H9 (cell line): ENCODE results near the gene PDS5B. TPM values are rescaled to one million over a fixed set of nuclear protein-coding genes. Genes with fewer than 3 reads are reported as not detected.

Source experiments
- DNase-seq: peaks from one replicate; pipeline ENCODE4 v3.0.0-alpha.2; 2017
- H2AFZ ChIP-seq: one replicate; pipeline ENCODE4 v1.6.1; 2013; ENCODE audit warnings: mild to moderate bottlenecking, low read length, control low read depth, moderate library complexity
- H2AK5ac ChIP-seq: 2 replicates; pipeline ENCODE4 v1.6.1; 2013; ENCODE audit warnings: low read length, control low read depth, mixed read lengths; ENCODE audit not compliant: insufficient read length
- H2BK120ac ChIP-seq: one replicate; pipeline ENCODE4 v1.6.1; 2013; ENCODE audit warnings: low read depth, mild to moderate bottlenecking, low read length, control low read depth, inconsistent platforms; ENCODE audit not compliant: poor library complexity, severe bottlenecking
- H2BK12ac ChIP-seq: 2 replicates; pipeline ENCODE4 v1.6.1; 2013; ENCODE audit warnings: low read length, control low read depth, mixed read lengths, low read depth; ENCODE audit not compliant: insufficient read length
- H2BK15ac ChIP-seq: 2 replicates; pipeline ENCODE4 v1.6.1; 2013; ENCODE audit warnings: low read depth, low read length, control low read depth
- H2BK20ac ChIP-seq: one replicate; pipeline ENCODE4 v1.6.1; 2013; ENCODE audit warnings: low read depth, mild to moderate bottlenecking, low read length, control low read depth, inconsistent platforms; ENCODE audit not compliant: poor library complexity, severe bottlenecking
- H2BK5ac ChIP-seq: 2 replicates; pipeline ENCODE4 v1.6.1; 2013; ENCODE audit warnings: low read length, control low read depth, mixed read lengths; ENCODE audit not compliant: insufficient read length
- H3K14ac ChIP-seq: 2 replicates; pipeline ENCODE4 v1.6.1; 2013; ENCODE audit warnings: low read length, control low read depth; ENCODE audit not compliant: insufficient read depth
- H3K18ac ChIP-seq: 2 replicates; pipeline ENCODE4 v1.6.1; 2013; ENCODE audit warnings: low read depth, mild to moderate bottlenecking, mixed read lengths, low read length, control low read depth; ENCODE audit not compliant: insufficient read length
- H3K23ac ChIP-seq: 2 replicates; pipeline ENCODE4 v1.6.1; 2013; ENCODE audit warnings: low read length, control low read depth, mixed read lengths, low read depth; ENCODE audit not compliant: insufficient read length
- H3K23me2 ChIP-seq: 2 replicates; pipeline ENCODE4 v1.6.1; 2013; ENCODE audit warnings: low read depth, mild to moderate bottlenecking, mixed read lengths, low read length, control low read depth; ENCODE audit not compliant: insufficient read length, poor library complexity, severe bottlenecking
- H3K27ac ChIP-seq: 2 replicates; pipeline ENCODE4 v1.5.1; 2013; ENCODE audit warnings: low read length, control low read depth, mixed read lengths, low read depth; ENCODE audit not compliant: insufficient read length
- H3K27me3 ChIP-seq: 2 replicates; pipeline ENCODE4 v1.6.1; 2013; ENCODE audit warnings: low read length, control low read depth, inconsistent platforms; ENCODE audit not compliant: insufficient read depth
- H3K4ac ChIP-seq: 2 replicates; pipeline ENCODE4 v1.6.1; 2013; ENCODE audit warnings: low read depth, mild to moderate bottlenecking, control low read depth, inconsistent platforms, low read length, moderate library complexity
- H3K4me1 ChIP-seq: 2 replicates; pipeline ENCODE4 v1.6.1; 2013; ENCODE audit warnings: low read length, control low read depth, inconsistent platforms; ENCODE audit not compliant: insufficient read depth
- H3K4me2 ChIP-seq: 2 replicates; pipeline ENCODE4 v1.6.1; 2013; ENCODE audit warnings: low read length, control low read depth, mixed read lengths; ENCODE audit not compliant: insufficient read length, insufficient read depth
- H3K56ac ChIP-seq: 2 replicates; pipeline ENCODE4 v1.6.1; 2013; ENCODE audit warnings: low read depth, mild to moderate bottlenecking, mixed read lengths, low read length, control low read depth; ENCODE audit not compliant: insufficient read length
- H3K79me1 ChIP-seq: 2 replicates; pipeline ENCODE4 v1.6.1; 2013; ENCODE audit warnings: low read depth, mild to moderate bottlenecking, moderate library complexity, low read length, control low read depth, inconsistent platforms; ENCODE audit not compliant: insufficient read depth, poor library complexity, severe bottlenecking
- H3K79me2 ChIP-seq: 2 replicates; pipeline ENCODE4 v1.6.1; 2013; ENCODE audit warnings: low read length, control low read depth, inconsistent platforms; ENCODE audit not compliant: insufficient read depth
- H3K9ac ChIP-seq: 2 replicates; pipeline ENCODE4 v1.6.1; 2013; ENCODE audit warnings: low read length, control low read depth, mixed read lengths; ENCODE audit not compliant: insufficient read length; ENCODE audit errors: extremely low read depth
- H3K9me3 ChIP-seq: one replicate; pipeline ENCODE4 v1.6.1; 2013; ENCODE audit warnings: low read depth, low read length, inconsistent platforms; ENCODE audit not compliant: control insufficient read depth
- H3T11ph ChIP-seq: one replicate; pipeline ENCODE4 v1.6.1; 2013; ENCODE audit warnings: mild to moderate bottlenecking, low read length, control low read depth, inconsistent platforms
- H4K20me1 ChIP-seq: one replicate; pipeline ENCODE4 v1.6.1; 2013; ENCODE audit not compliant: control insufficient read depth, insufficient read length, insufficient read depth
- H4K5ac ChIP-seq: 2 replicates; pipeline ENCODE4 v1.6.1; 2013; ENCODE audit warnings: low read depth, mild to moderate bottlenecking, mixed read lengths, low read length, control low read depth; ENCODE audit not compliant: insufficient read length
- H4K8ac ChIP-seq: replicated peaks from 2 replicates; pipeline ENCODE4 v1.6.1; 2013; ENCODE audit warnings: low read length, control low read depth, mixed read lengths, low read depth; ENCODE audit not compliant: insufficient read length
- H4K91ac ChIP-seq: 2 replicates; pipeline ENCODE4 v1.6.1; 2013; ENCODE audit warnings: low read depth, mild to moderate bottlenecking, moderate library complexity, mixed read lengths, low read length, control low read depth; ENCODE audit not compliant: insufficient read length
- H3K27ac Mint-ChIP-seq, 3 experiments: 2 replicates in 2 of 3; 3 replicates in 1 of 3; pipeline ENCODE4 v1.8.0; 2020 to 2021; ENCODE audit warnings: mixed read lengths in 3 of 3, mild to moderate bottlenecking in 1 of 3, moderate library complexity in 1 of 3
- H3K27me3 Mint-ChIP-seq: 2 replicates; pipeline ENCODE4 v1.8.0; 2021; ENCODE audit warnings: low read depth, mild to moderate bottlenecking, moderate library complexity, mixed read lengths
- H3K36me3 Mint-ChIP-seq, 3 experiments: 2 replicates in 2 of 3; 3 replicates in 1 of 3; pipeline ENCODE4 v1.8.0; 2020 to 2021; ENCODE audit warnings: low read depth in 3 of 3, mixed read lengths in 3 of 3; ENCODE audit not compliant: insufficient read depth in 1 of 3
- H3K4me1 Mint-ChIP-seq, 2 experiments: 2 replicates each; pipeline ENCODE4 v1.8.0; 2020; ENCODE audit warnings: mixed read lengths in 2 of 2
- H3K4me3 Mint-ChIP-seq, 2 experiments: 2 replicates in 1 of 2; 3 replicates in 1 of 2; pipeline ENCODE4 v1.8.0; 2020 to 2021; ENCODE audit warnings: mild to moderate bottlenecking in 2 of 2, mixed read lengths in 2 of 2, moderate library complexity in 1 of 2
- H3K9me3 Mint-ChIP-seq, 2 experiments: 2 replicates in 1 of 2; 3 replicates in 1 of 2; pipeline ENCODE4 v1.8.0; 2020; ENCODE audit warnings: mild to moderate bottlenecking in 2 of 2, mixed read lengths in 2 of 2, moderate library complexity in 1 of 2
- WGBS: extraction: QIAGEN DNeasy Blood & Tissue Kit; methylation state at CpG from one replicate; pipeline ENCODE4 v1.1.7; 2013; ENCODE audit warnings: missing lambda C conversion rate, low lambda C conversion rate, mixed read lengths; ENCODE audit not compliant: insufficient read length; ENCODE audit errors: extremely low coverage; 5-methylcytosine and 5-hydroxymethylcytosine counted together
- total RNA-seq: library from RNA; stranded (reverse); gene quantifications from 2 replicates; pipeline ENCODE4 v1.2.1, GENCODE V29; 2021
- TF ChIP-seq, protein P1 (sequence below): fragments of 200-600 bp; sonication (generic); conservative IDR thresholded peaks from 3 replicates; pipeline ENCODE4 v1.8.0; 2021; ENCODE audit warnings: antibody characterized with exemption, mild to moderate bottlenecking

Gene PDS5B
- total RNA-seq, 1 experiment from 2014 or later, result 50.0 TPM

DNA sequence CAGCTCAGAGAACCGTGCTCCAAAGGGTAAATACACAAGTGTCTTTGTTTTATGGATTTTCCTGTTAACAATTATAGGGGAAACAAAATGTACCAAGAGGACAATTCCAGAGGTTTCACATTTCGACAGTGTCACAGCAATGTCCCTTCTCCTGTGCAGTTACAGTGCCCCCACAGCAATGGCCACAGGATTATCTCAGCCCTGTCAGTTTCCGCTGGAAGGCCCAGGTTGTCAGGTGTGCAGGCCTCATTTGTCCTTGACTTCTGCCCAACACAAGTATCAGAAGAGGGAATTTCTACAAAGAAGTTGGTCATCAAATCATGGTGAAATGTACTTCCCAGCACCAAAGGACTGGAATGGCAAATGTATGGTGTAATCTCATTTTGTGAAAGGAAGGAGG is 36.5 kb upstream of the PDS5B start:
- Histone ChIP-seq H3K56ac (no peak overlapping the region), H3K18ac (no peak overlapping the region)

More for the DNA sequence above, 36.5 kb upstream of the PDS5B start:
- Histone ChIP-seq H3K4me2 (no peak overlapping the region), H3K4ac (no peak overlapping the region), H2AFZ (no peak overlapping the region), H4K20me1 (no peaks in the 10 kb centered on the region), H3K23ac (no peak overlapping the region), H2BK15ac (no peak overlapping the region), H3K9me3 (no peaks in the 10 kb centered on the region), H3K79me1 (no peaks in the 10 kb centered on the region), H3K14ac (no peak overlapping the region), H2AK5ac (no peak overlapping the region), H3K23me2 (no peaks in the 10 kb centered on the region), H3K27ac (no peak overlapping the region), H3K9ac (no peak overlapping the region), H4K8ac (no peak overlapping the region), H3T11ph (no peak overlapping the region), H4K5ac (no peak overlapping the region), H4K91ac (no peak overlapping the region), H2BK12ac (no peak overlapping the region), H3K79me2 (no peaks in the 10 kb centered on the region), H2BK5ac (no peak overlapping the region), H2BK20ac (no peak overlapping the region), H3K4me1 (no peaks in the 10 kb centered on the region), H2BK120ac (no peak overlapping the region), H3K27me3 (no peaks in the 10 kb centered on the region)
- H3K27ac Mint-ChIP-seq, result no peak overlapping the region
- WGBS, result no CpG with 5 or more reads among the region's 3 CpGs
- no peaks in the 10 kb centered on the region for H3K4me1 Mint-ChIP-seq
- H3K36me3 Mint-ChIP-seq, result no peaks in the 10 kb centered on the region
- H3K9me3 Mint-ChIP-seq, result no peaks in the 10 kb centered on the region; a peak in 1 of 5 replicates
- TF ChIP-seq, protein P1, sequence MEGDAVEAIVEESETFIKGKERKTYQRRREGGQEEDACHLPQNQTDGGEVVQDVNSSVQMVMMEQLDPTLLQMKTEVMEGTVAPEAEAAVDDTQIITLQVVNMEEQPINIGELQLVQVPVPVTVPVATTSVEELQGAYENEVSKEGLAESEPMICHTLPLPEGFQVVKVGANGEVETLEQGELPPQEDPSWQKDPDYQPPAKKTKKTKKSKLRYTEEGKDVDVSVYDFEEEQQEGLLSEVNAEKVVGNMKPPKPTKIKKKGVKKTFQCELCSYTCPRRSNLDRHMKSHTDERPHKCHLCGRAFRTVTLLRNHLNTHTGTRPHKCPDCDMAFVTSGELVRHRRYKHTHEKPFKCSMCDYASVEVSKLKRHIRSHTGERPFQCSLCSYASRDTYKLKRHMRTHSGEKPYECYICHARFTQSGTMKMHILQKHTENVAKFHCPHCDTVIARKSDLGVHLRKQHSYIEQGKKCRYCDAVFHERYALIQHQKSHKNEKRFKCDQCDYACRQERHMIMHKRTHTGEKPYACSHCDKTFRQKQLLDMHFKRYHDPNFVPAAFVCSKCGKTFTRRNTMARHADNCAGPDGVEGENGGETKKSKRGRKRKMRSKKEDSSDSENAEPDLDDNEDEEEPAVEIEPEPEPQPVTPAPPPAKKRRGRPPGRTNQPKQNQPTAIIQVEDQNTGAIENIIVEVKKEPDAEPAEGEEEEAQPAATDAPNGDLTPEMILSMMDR, result no peak
- no peaks in the 10 kb centered on the region for H3K27me3 Mint-ChIP-seq
- no peak overlapping the region for H3K4me3 Mint-ChIP-seq
- no peak for DNase-seq
